G401 (cell line): ENCODE results near the gene LCE4A. TPM values are rescaled to one million over a fixed set of nuclear protein-coding genes. Genes with fewer than 3 reads are reported as not detected.

Source experiments
- DNase-seq: peaks from one replicate; pipeline ENCODE4 v3.0.0-alpha.2; 2015; ENCODE audit warnings: low spot score
- in situ Hi-C: cut with HindIII; loops from 2 replicates; pipeline ENCODE4 v1.10.0; 2016; ENCODE audit warnings: low sequenced_read_pairs, mixed read lengths
- total RNA-seq: library from RNA; depleted of rRNA; stranded (reverse); fragments of >200 nt; shearing (Covaris generic); gene quantifications from 2 replicates; pipeline ENCODE4 v1.2.3, GENCODE V29; 2014; rRNA removed

Gene LCE4A
- total RNA-seq, 1 experiment from 2014 or later = not detected

GRCh38 chr1:152743371-152744145, 35.6 kb downstream of the LCE4A start:
- no peak for DNase-seq

GRCh38 chr1:152745289-152745704, 37.3 kb downstream of the LCE4A start:
- in situ Hi-C loops = no loop called here
- DNase-seq = no peak

More at GRCh38 chr1:152743371-152744145, 35.6 kb downstream of the LCE4A start:
- in situ Hi-C loops = no loop called here

GRCh38 chr1:152745765-152746444, 37.9 kb downstream of the LCE4A start:
- in situ Hi-C loops = no loop called here
- no peak for DNase-seq

- in situ Hi-C loops = no loop called here
Observed at GRCh38 chr1:152747831-152748230, 39.9 kb downstream of the LCE4A start.

GRCh38 chr1:152752225-152752624, 44.3 kb downstream of the LCE4A start:
- in situ Hi-C loops = no loop called here
- DNase-seq = no peak

More at GRCh38 chr1:152747831-152748230, 39.9 kb downstream of the LCE4A start:
- DNase-seq = no peak

GRCh38 chr1:152753586-152753985, 45.6 kb downstream of the LCE4A start:
- DNase-seq = no peak
- in situ Hi-C loops = no loop called here

GRCh38 chr1:152756872-152757271, 48.9 kb downstream of the LCE4A start:
- in situ Hi-C loops = no loop called here
- no peak for DNase-seq

- in situ Hi-C loops = no loop called here
- no peak for DNase-seq
Observed at GRCh38 chr1:152757747-152758146, 49.8 kb downstream of the LCE4A start, which contains the start of gene KPRP. Gene KPRP, plus strand, starts transcription at chr1:152758025. Its CDS starts 1,564 bp downstream, at chr1:152759589.

GRCh38 chr1:152758636-152759035, 50.7 kb downstream of the LCE4A start:
- in situ Hi-C loops = no loop called here

More at GRCh38 chr1:152758636-152759035, 50.7 kb downstream of the LCE4A start:
- no peak for DNase-seq

Other genes with a start within 250 kb of the LCE4A start
- not detected in 2 replicates for gene LCE5A, start 197.4 kb upstream of the LCE4A start, total RNA-seq
- not detected in 2 replicates for gene CRCT1, start 193.7 kb upstream of the LCE4A start, total RNA-seq
- not detected in 2 replicates for gene LCE3E, start 141.4 kb upstream of the LCE4A start, total RNA-seq
- gene LCE3D, start 127.6 kb upstream of the LCE4A start, total RNA-seq = not detected in 2 replicates
- gene LCE3C, start 107.9 kb upstream of the LCE4A start, total RNA-seq = not detected in 2 replicates
- gene LCE3B, start 94.3 kb upstream of the LCE4A start, total RNA-seq = not detected in 2 replicates
- gene LCE3A, start 85.1 kb upstream of the LCE4A start, total RNA-seq = not detected in 2 replicates
- gene LCE2D, start 44.8 kb upstream of the LCE4A start, total RNA-seq = not detected in 2 replicates
- gene LCE2C, start 32.9 kb upstream of the LCE4A start, total RNA-seq = not detected in 2 replicates
- not detected in 2 replicates for gene LCE2B, start 22.0 kb upstream of the LCE4A start, total RNA-seq
- gene LCE2A, start 9.8 kb upstream of the LCE4A start, total RNA-seq = not detected in 2 replicates
- not detected in 2 replicates for gene KPRP, start 49.9 kb downstream of the LCE4A start, total RNA-seq
- gene LCE1F, start 67.0 kb downstream of the LCE4A start, total RNA-seq = not detected in 2 replicates
- not detected in 2 replicates for gene LCE1E, start 78.1 kb downstream of the LCE4A start, total RNA-seq
- not detected in 2 replicates for gene LCE1D, start 88.6 kb downstream of the LCE4A start, total RNA-seq
- not detected in 2 replicates for gene LCE1C, start 98.5 kb downstream of the LCE4A start, total RNA-seq
- not detected in 2 replicates for gene LCE1B, start 103.8 kb downstream of the LCE4A start, total RNA-seq
- gene LCE1A, start 119.3 kb downstream of the LCE4A start, total RNA-seq = not detected in 2 replicates
- gene LCE6A, start 134.7 kb downstream of the LCE4A start, total RNA-seq = not detected in 2 replicates
- not detected in 2 replicates for gene LCE7A, start 151.8 kb downstream of the LCE4A start, total RNA-seq
- not detected in 2 replicates for gene SMCP, start 170.2 kb downstream of the LCE4A start, total RNA-seq
- gene IVL, start 200.4 kb downstream of the LCE4A start, total RNA-seq = not detected in 2 replicates
- gene SPRR5, start 239.0 kb downstream of the LCE4A start, total RNA-seq = not detected in 2 replicates